COLO668 (cell line): ENCODE results near the gene GPATCH2.
"Not testable (repeated sequence)": the region's sequence is repeated elsewhere in the genome, so short reads cannot be mapped to it uniquely, and the experiment has no call there.

Experiments used
- DNase-seq: peaks from one replicate; lab custom pipeline; 2025; ENCODE audit not compliant: unreplicated experiment; lab: John Stamatoyannopoulos, UW

GPATCH2 gene

GRCh38 chr1:217526636-217527035 lies 104.3 kb downstream of the GPATCH2 start:
- DNase-seq: peak; percentile 59

GRCh38 chr1:217525773-217526490 lies 105.0 kb downstream of the GPATCH2 start:
- no peak for DNase-seq

DNA sequence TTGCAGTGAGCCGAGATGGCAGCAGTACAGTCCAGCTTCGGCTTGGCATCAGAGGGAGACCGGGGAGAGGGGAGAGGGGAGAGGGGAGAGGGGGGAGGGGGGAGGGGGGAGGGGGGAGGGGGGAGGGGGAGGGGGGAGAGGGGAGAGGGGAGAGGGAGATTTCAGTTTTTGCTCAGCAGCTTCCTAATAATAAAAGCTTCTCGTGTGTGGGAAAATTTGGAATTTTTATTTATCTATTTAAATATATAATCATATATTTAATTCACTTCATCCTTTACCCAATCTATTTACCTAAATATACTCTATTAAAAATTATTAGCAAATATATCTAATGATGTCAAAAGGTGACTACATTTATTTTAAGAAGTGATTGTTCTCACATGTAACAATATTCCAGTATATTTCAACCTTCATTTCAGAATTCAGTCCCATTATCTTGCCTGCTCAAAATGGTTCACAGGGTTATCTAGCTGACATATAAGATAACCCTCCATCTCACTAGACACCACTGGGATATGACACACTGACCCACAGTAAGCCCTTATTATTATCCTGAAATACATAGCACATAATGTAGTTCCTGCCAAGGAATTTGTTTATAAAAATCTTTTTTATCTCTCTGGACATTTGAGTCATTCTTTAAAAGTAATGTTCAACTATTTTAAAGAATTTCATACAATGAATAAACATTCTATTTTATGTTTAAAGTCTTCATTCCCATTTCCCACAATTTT lies 105.9 kb downstream of the GPATCH2 start:
- DNase-seq: no peak

GRCh38 chr1:217523921-217524320 lies 107.0 kb downstream of the GPATCH2 start:
- not testable (repeated sequence) for DNase-seq

GRCh38 chr1:217522277-217522676 lies 108.6 kb downstream of the GPATCH2 start:
- no peak for DNase-seq

DNA sequence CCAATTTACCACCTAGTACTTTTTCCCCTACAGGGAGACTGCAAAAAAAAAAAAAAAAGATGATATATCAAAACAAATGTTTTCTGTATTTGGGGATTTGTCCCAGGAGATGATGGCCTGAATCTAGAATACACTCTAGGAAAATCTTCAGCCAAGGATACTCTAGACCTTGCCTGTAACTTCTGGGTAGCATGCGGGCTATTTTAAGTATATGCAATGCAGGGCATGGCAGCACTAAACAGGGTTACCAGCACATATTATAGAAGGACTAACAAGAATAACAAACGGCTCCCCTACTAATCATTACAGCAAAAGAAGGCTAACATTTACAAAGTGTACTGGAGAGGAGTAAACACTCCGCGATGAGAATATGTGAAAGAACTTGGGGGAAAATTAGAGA lies 109.6 kb downstream of the GPATCH2 start:
- no peak for DNase-seq

GRCh38 chr1:217506878-217507277 lies 124.0 kb downstream of the GPATCH2 start:
- DNase-seq: no peak

- DNase-seq: no peak
Measured at GRCh38 chr1:217498209-217498608, 132.7 kb downstream of the GPATCH2 start.

- no peak for DNase-seq
Measured at GRCh38 chr1:217495249-217495648, 135.6 kb downstream of the GPATCH2 start.

GRCh38 chr1:217494767-217495166 lies 136.1 kb downstream of the GPATCH2 start:
- DNase-seq: no peak

GRCh38 chr1:217493290-217493689 lies 137.6 kb downstream of the GPATCH2 start:
- no peak for DNase-seq

GRCh38 chr1:217484871-217485270 lies 146.0 kb downstream of the GPATCH2 start:
- no peak for DNase-seq

- no peak for DNase-seq
Measured at GRCh38 chr1:217482356-217483102, 148.4 kb downstream of the GPATCH2 start.

DNA sequence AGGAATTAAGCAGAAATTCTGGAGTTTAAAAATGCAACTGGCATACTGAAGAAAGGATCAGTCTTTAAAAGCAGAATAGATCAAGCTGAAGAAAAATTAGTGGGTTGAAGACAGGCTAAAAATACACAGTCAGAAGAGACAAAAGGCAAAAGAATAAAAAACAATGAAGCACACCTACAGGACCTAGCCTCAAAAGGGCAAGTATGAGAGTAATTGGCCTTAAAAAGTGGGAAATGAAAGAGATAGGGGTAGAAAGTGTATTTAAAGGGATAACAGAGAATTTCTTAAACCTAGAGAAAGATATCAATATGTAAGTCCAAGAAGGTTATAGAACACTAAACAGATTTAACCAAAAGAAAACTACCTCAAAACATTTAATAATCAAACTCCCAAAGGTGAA lies 152.4 kb downstream of the GPATCH2 start:
- DNase-seq: no peak

- no peak for DNase-seq
Measured at GRCh38 chr1:217472915-217473314, 158.0 kb downstream of the GPATCH2 start.

- no peak for DNase-seq
Measured at GRCh38 chr1:217471403-217471802, 159.5 kb downstream of the GPATCH2 start.

DNA sequence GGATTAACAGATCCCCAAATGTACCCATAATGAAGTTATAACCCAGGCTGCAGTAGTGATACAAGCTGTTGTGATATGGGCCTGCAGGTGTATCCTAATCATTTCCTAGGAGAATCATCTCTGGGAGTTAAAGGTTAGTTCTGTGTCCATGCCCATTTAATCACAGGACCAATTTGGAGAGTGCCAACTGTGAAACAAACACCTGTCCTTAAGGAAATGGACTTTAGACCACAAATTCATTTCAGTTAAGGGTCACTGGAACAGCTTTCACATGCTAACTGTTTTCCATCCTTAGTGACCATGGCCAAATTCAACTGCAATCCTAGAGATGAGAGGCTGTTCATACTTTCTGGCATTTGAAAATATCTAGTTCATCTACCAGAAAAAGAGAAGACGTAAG lies 160.9 kb downstream of the GPATCH2 start:
- peak; percentile 26 for DNase-seq

GRCh38 chr1:217465102-217465501 lies 165.8 kb downstream of the GPATCH2 start:
- DNase-seq: no peak

DNA sequence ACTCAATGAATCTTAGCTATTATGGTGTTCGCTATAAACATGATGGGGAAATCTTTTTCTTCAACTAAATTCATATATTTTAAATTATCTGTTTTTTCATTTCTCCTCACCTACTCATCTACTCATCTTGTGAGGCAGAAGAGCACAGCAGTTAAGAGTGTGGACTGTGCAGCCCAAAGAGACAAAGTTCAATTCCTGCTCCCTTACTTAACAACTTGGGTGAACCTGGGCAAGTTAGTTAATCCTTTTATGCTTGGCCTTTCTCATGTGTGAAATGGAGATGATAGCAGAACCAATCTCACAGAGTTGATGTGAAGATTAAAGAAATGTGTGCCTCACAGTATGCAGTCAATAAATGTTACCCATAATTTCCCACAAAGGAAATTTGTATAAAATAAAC lies 168.2 kb downstream of the GPATCH2 start:
- DNase-seq: no peak

- DNase-seq: no peak
Measured at GRCh38 chr1:217462159-217462558, 168.7 kb downstream of the GPATCH2 start.

- no peak for DNase-seq
Measured at GRCh38 chr1:217457016-217457415, 173.9 kb downstream of the GPATCH2 start.

- DNase-seq: no peak
Measured at GRCh38 chr1:217456261-217456660, 174.6 kb downstream of the GPATCH2 start.
